HUES64 (cell line): ENCODE measurements around the gene KLHL40.
"Not testable (repeated sequence)": the region's sequence is repeated elsewhere in the genome, so short reads cannot be mapped to it uniquely, and the experiment has no call there.

ENCODE experiments used
- H3K27ac ChIP-seq: 2 replicates; pipeline ENCODE4 v1.7.0; 2013; ENCODE audit warnings: low read depth, low read length, inconsistent platforms
- H3K27me3 ChIP-seq: 2 replicates; pipeline ENCODE4 v1.6.1; 2013; ENCODE audit warnings: mild to moderate bottlenecking, low read length; ENCODE audit not compliant: insufficient read depth
- H3K36me3 ChIP-seq: 2 replicates; pipeline ENCODE4 v1.6.1; 2013; ENCODE audit warnings: mild to moderate bottlenecking, low read length; ENCODE audit not compliant: insufficient read depth
- H3K4me1 ChIP-seq: 2 replicates; pipeline ENCODE4 v1.6.1; 2013; ENCODE audit warnings: mild to moderate bottlenecking, low read length, moderate library complexity; ENCODE audit not compliant: insufficient read depth
- H3K4me3 ChIP-seq: 2 replicates; pipeline ENCODE4 v1.5.1; 2013; ENCODE audit warnings: mild to moderate bottlenecking, low read length, moderate library complexity
- H3K9ac ChIP-seq: 2 replicates; pipeline ENCODE4 v1.6.1; 2013; ENCODE audit warnings: mild to moderate bottlenecking, low read depth, low read length
- H3K9me3 ChIP-seq: 2 replicates; pipeline ENCODE4 v1.6.1; 2013; ENCODE audit warnings: low read depth, low read length; ENCODE audit not compliant: insufficient read depth
- WGBS: fragments of 150-250, 120-280 bp; methylation state at CpG from one replicate; pipeline ENCODE4 v1.1.7; 2013; ENCODE audit warnings: missing lambda C conversion rate; 5-methylcytosine and 5-hydroxymethylcytosine counted together

Gene KLHL40

GRCh38 chr3:42722442-42722841 lies 37.1 kb downstream of the KLHL40 start:
- not testable (repeated sequence) for H3K4me3 ChIP-seq, H3K9me3 ChIP-seq, H3K9ac ChIP-seq, H3K36me3 ChIP-seq, H3K4me1 ChIP-seq, H3K27ac ChIP-seq, H3K27me3 ChIP-seq
- 86% methylated on average over 3 of the region's 3 CpGs for WGBS

- no CpG with 5 or more reads among the region's 2 CpGs for WGBS
- Histone ChIP-seq H3K27ac (no peak overlapping the region), H3K4me1 (no peaks in the 10 kb centered on the region), H3K36me3 (no peaks in the 10 kb centered on the region), H3K27me3 (no peaks in the 10 kb centered on the region), H3K4me3 (no peak overlapping the region), H3K9me3 (no peaks in the 10 kb centered on the region), H3K9ac (no peak overlapping the region)
Measured at GRCh38 chr3:42723219-42723618, 37.9 kb downstream of the KLHL40 start.

GRCh38 chr3:42725454-42725853 lies 40.1 kb downstream of the KLHL40 start:
- WGBS, result 91% methylated on average over 2 of the region's 2 CpGs
- Histone ChIP-seq H3K4me1 (no peaks in the 10 kb centered on the region), H3K9me3 (no peaks in the 10 kb centered on the region), H3K4me3 (no peak overlapping the region), H3K27me3 (no peaks in the 10 kb centered on the region), H3K36me3 (no peaks in the 10 kb centered on the region), H3K27ac (no peak overlapping the region), H3K9ac (no peak overlapping the region)

GRCh38 chr3:42728056-42728455 lies 42.7 kb downstream of the KLHL40 start:
- Histone ChIP-seq H3K9ac (no peak overlapping the region), H3K9me3 (no peaks in the 10 kb centered on the region), H3K27me3 (no peaks in the 10 kb centered on the region), H3K4me1 (peaks cover 5% of the 10 kb centered on the region; the same call in 1 of the 2 replicates), H3K4me3 (no peak overlapping the region), H3K27ac (no peak overlapping the region), H3K36me3 (no peaks in the 10 kb centered on the region)
- WGBS, result 58% methylated on average over 3 of the region's 3 CpGs

- 83% methylated on average over 2 of the region's 3 CpGs for WGBS
- no peaks in the 10 kb centered on the region for H3K36me3 ChIP-seq
- H3K4me3 ChIP-seq, result no peak overlapping the region
- H3K27ac ChIP-seq, result no peak overlapping the region
- no peaks in the 10 kb centered on the region for H3K27me3 ChIP-seq
- no peaks in the 10 kb centered on the region for H3K9me3 ChIP-seq
- H3K9ac ChIP-seq, result no peak overlapping the region
- H3K4me1 ChIP-seq, result peaks cover 13% of the 10 kb centered on the region
Measured at GRCh38 chr3:42728668-42729364, 43.5 kb downstream of the KLHL40 start.

- no peak overlapping the region for H3K4me3 ChIP-seq
- WGBS, result 91% methylated on average over 6 of the region's 6 CpGs
- H3K9ac ChIP-seq, result no peak overlapping the region
- peaks cover 17% of the 10 kb centered on the region for H3K4me1 ChIP-seq
- H3K36me3 ChIP-seq, result no peaks in the 10 kb centered on the region
- H3K27ac ChIP-seq, result no peak overlapping the region
- H3K9me3 ChIP-seq, result no peaks in the 10 kb centered on the region
- no peaks in the 10 kb centered on the region for H3K27me3 ChIP-seq
Measured at GRCh38 chr3:42729404-42730145, 44.2 kb downstream of the KLHL40 start.

GRCh38 chr3:42730294-42730693 lies 45.0 kb downstream of the KLHL40 start:
- Histone ChIP-seq H3K27ac (no peak overlapping the region), H3K27me3 (0 out of 2 replicates have a peak, but pooled peaks cover under 1% of the 10 kb centered on the region), H3K4me1 (peaks cover 17% of the 10 kb centered on the region), H3K9ac (no peak overlapping the region), H3K9me3 (no peaks in the 10 kb centered on the region), H3K36me3 (no peaks in the 10 kb centered on the region), H3K4me3 (no peak overlapping the region)
- 85% methylated on average over 11 of the region's 11 CpGs for WGBS

DNA sequence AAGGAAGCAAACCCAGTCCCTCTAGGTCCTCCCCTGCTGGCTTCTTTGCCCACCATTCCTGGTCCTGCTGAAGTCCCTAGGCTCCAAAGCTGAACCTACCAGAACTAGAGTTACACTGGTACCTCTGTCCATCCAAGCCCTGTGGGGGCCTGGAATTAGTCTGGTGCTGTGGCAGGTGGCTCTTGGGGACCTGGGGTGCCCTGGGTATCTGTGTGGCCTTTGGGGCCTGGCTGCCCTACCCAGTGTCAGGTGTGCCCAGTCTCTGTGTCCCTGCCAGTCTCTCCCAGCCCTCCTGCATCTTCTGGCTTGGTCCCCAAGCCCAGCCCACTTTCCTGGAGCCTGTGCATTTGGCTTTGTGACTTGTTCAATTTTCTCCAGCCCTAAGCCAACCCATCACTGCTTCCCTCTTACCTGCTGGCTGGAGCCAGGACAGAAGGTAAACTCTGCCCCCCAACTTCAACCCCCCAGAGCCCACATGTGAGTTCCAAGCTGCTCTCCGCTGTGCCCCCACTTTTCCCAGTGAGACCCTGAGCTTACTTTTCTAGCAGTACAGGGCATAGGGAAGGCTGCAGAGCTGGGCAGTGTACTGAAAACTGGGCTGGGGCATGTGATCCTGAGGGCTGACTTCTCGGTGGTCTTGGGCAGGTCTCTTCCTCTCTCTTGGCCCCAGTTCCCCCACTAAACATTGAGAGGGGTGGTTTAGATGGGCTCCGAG lies 45.5 kb downstream of the KLHL40 start:
- H3K4me1 ChIP-seq, result peaks cover 21% of the 10 kb centered on the region
- H3K36me3 ChIP-seq, result no peaks in the 10 kb centered on the region
- H3K9ac ChIP-seq, result no peak overlapping the region
- H3K27me3 ChIP-seq, result 0 out of 2 replicates have a peak, but pooled peaks cover 2% of the 10 kb centered on the region
- no peak overlapping the region for H3K4me3 ChIP-seq
- no peaks in the 10 kb centered on the region for H3K9me3 ChIP-seq
- no peak overlapping the region for H3K27ac ChIP-seq
- 87% methylated on average over 3 of the region's 3 CpGs for WGBS

DNA sequence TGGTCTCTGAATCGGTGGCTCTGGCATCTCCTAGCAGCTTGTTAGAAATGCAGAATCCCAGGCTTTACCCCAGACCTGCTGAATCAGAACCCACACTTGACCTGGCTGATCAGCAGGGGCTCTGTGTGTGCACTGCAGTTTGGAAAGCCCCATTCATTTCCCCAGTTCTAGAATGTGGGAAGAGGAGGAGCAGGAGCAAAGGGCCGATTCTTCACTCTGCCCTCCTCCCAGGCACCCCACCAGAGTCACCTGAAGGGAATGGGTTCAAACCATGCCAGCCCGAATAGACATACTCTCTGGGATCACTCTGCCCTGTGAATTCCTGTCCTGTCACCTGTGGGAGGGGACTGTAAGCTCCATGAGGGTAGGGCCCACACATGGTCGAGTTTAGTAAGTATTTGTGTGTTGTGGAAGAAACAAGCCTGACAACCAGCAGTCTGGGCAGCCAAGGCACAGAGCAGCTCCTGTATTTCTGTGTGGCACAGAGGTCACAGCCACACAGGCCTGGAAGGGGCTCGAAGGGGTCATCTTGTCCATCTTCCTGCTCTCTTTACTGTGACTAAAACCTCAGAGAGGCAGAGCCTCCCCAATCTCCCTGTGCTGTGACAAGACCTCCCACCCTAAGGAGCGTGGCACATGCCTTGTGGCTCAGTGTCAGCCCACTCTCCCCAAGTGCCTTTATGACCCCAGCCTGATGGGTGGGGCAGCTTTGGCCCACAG lies 46.3 kb downstream of the KLHL40 start:
- Histone ChIP-seq H3K9me3 (no peaks in the 10 kb centered on the region), H3K27ac (no peak overlapping the region), H3K4me1 (peaks cover 25% of the 10 kb centered on the region), H3K36me3 (no peaks in the 10 kb centered on the region), H3K27me3 (0 out of 2 replicates have a peak, but pooled peaks cover 2% of the 10 kb centered on the region), H3K4me3 (no peak overlapping the region), H3K9ac (no peak overlapping the region)
- 89% methylated on average over 6 of the region's 6 CpGs for whole genome bisulfite sequencing

DNA sequence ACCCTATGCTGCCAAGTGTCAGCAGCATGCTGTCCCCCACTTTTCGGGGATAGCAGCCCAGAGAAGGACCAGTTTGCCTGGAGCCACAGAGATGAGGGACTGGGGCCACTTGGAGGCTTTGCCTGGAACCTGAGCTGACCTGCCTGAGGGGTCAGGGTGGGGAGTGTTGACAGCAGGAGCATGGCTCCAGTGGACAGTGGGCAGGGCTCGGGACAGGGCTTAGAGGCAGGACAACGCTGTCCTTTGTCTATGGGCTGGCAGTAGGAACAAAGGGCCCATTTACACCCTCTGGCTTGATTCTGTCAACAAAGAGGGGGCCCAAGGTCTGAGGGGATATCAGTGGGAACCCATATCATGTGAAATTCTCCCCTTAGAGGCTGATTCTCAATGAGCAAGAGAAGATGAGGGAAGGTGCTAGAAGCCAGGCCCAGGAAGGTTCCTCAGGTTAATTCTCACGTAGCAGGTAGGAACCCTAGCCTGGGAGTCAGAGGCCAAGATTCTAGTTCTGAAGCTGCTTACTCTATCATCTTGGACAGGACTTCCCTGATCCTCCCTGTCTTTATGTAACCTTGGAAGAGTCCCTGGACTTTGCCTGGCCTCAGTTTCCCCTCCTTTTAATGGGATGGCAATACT lies 47.0 kb downstream of the KLHL40 start:
- H3K27ac ChIP-seq, result no peak overlapping the region
- H3K36me3 ChIP-seq, result no peaks in the 10 kb centered on the region
- H3K9ac ChIP-seq, result no peak overlapping the region
- 0 out of 2 replicates have a peak, but pooled peaks cover 2% of the 10 kb centered on the region for H3K27me3 ChIP-seq
- WGBS, result 66% methylated on average over 4 of the region's 4 CpGs
- no peak overlapping the region for H3K4me3 ChIP-seq
- no peaks in the 10 kb centered on the region for H3K9me3 ChIP-seq
- H3K4me1 ChIP-seq, result peaks cover 25% of the 10 kb centered on the region
